ENCODE results near the gene CCDC51.
A peak's percentile ranks its signal among the peaks of the same experiment; 100 is the strongest.

Gene CCDC51

DNA sequence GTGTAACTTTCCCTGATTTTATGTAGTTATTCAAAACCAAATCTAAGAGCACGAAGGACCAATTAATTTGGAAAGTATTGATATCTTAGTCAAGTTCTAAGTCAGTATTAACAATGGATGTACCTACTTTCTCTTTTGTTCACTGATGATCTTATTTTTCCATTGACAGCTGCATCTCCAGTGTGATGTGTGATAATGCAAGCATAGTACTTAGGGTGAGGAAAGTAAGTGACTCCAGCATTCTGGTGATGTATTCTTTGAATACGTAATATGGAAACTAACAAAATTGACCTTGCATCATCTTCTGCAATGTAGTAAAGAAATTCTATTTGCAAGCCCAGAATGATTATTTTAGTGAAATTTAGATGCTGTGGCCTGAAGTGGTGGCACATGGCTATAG is 45.5 kb downstream of the CCDC51 start:
- Histone ChIP-seq H4K8ac (ENCODE audit: low read depth, low read length) (no peak overlapping the region), H3K23ac (ENCODE audit: low read length) (no peak overlapping the region), H3K27me3 (ENCODE audit: insufficient read depth, low read length) (no peaks in the 10 kb centered on the region), H3K4ac (ENCODE audit: low read depth, low read length) (no peak overlapping the region), H3K4me1 (ENCODE audit: control insufficient read depth in 1 of 2, insufficient read depth in 2 of 2, low read length in 2 of 2) (no peaks in the 10 kb centered on the region), H3K4me2 (ENCODE audit: low read length) (no peak overlapping the region), H3K14ac (ENCODE audit: low read length) (no peak overlapping the region), H4K12ac (ENCODE audit: low read depth, low read length) (no peak overlapping the region), H3K18ac (ENCODE audit: low read length) (no peak overlapping the region), H4K91ac (ENCODE audit: low read depth, low read length) (no peak overlapping the region), H3K79me1 (ENCODE audit: low read length) (no peaks in the 10 kb centered on the region), H3K4me3 (ENCODE audit: low read depth, low read length) (no peak overlapping the region), H2BK12ac (ENCODE audit: low read length) (no peak overlapping the region), H3K79me2 (ENCODE audit: control insufficient read depth, insufficient read depth, low read length, poor library complexity) (no peaks in the 10 kb centered on the region), H2BK120ac (ENCODE audit: insufficient read depth, low read length, poor library complexity) (no peak overlapping the region), H2AK5ac (ENCODE audit: low read length) (no peak overlapping the region), H3K9ac (ENCODE audit: low read length) (no peak overlapping the region), H2AFZ (ENCODE audit: insufficient read depth, low read length, poor library complexity) (no peak overlapping the region), H3K9me3 (ENCODE audit: insufficient read depth, low read depth, low read length) (no peaks in the 10 kb centered on the region), H3K27ac (ENCODE audit: low read depth, low read length) (no peak overlapping the region), H3K36me3 (ENCODE audit: control insufficient read depth in 1 of 2, insufficient read depth in 2 of 2, low read length in 2 of 2) (no peaks in the 10 kb centered on the region), H2BK5ac (ENCODE audit: low read depth, low read length, poor library complexity) (no peak overlapping the region)
- WGBS (ENCODE audit: extremely low coverage, insufficient coverage, insufficient read length), result no CpG with 5 or more reads among the region's 2 CpGs
- DNase-seq, result peak in 1 of 2 donors; percentile 8

DNA sequence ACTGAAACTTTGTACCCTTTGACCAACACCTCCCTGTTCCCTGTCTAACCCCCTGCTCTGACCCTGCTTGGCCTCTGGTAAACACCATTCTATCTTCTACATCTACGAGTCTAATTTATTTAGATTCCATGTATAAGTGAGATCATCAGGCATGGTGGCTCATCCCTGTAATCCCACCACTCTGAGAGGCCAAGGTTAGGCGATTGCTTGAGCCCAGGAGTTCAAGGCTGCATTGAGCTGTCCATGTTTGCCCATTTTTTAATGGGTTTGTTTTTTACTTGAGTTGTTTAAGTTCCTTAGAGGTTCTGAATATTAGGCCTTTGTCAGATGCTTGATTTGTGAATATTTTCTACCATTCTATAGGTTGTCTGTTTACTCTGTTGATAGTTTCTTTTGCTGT is 51.0 kb downstream of the CCDC51 start:
- Histone ChIP-seq H3K9me3 (ENCODE audit: insufficient read depth, low read depth, low read length) (no peaks in the 10 kb centered on the region), H4K91ac (ENCODE audit: low read depth, low read length) (no peak overlapping the region), H3K4me3 (ENCODE audit: low read depth, low read length) (no peak overlapping the region), H3K27ac (ENCODE audit: low read depth, low read length) (no peak overlapping the region), H4K8ac (ENCODE audit: low read depth, low read length) (no peak overlapping the region), H3K9ac (ENCODE audit: low read length) (no peak overlapping the region), H3K27me3 (ENCODE audit: insufficient read depth, low read length) (no peaks in the 10 kb centered on the region), H3K4me2 (ENCODE audit: low read length) (no peak overlapping the region), H3K36me3 (ENCODE audit: control insufficient read depth in 1 of 2, insufficient read depth in 2 of 2, low read length in 2 of 2) (no peaks in the 10 kb centered on the region), H2BK120ac (ENCODE audit: insufficient read depth, low read length, poor library complexity) (no peak overlapping the region), H3K4ac (ENCODE audit: low read depth, low read length) (no peak overlapping the region), H2AK5ac (ENCODE audit: low read length) (no peak overlapping the region), H4K12ac (ENCODE audit: low read depth, low read length) (no peak overlapping the region), H3K18ac (ENCODE audit: low read length) (no peak overlapping the region), H2BK5ac (ENCODE audit: low read depth, low read length, poor library complexity) (no peak overlapping the region), H3K4me1 (ENCODE audit: control insufficient read depth in 1 of 2, insufficient read depth in 2 of 2, low read length in 2 of 2) (no peaks in the 10 kb centered on the region), H3K79me1 (ENCODE audit: low read length) (no peaks in the 10 kb centered on the region), H2BK12ac (ENCODE audit: low read length) (no peak overlapping the region), H2AFZ (ENCODE audit: insufficient read depth, low read length, poor library complexity) (no peak overlapping the region), H3K23ac (ENCODE audit: low read length) (no peak overlapping the region), H3K79me2 (ENCODE audit: control insufficient read depth, insufficient read depth, low read length, poor library complexity) (no peaks in the 10 kb centered on the region), H3K14ac (ENCODE audit: low read length) (no peak overlapping the region)
- no CpG with 5 or more reads among the region's 2 CpGs for WGBS (ENCODE audit: extremely low coverage, insufficient coverage, insufficient read length)
- DNase-seq, result no peak

DNA sequence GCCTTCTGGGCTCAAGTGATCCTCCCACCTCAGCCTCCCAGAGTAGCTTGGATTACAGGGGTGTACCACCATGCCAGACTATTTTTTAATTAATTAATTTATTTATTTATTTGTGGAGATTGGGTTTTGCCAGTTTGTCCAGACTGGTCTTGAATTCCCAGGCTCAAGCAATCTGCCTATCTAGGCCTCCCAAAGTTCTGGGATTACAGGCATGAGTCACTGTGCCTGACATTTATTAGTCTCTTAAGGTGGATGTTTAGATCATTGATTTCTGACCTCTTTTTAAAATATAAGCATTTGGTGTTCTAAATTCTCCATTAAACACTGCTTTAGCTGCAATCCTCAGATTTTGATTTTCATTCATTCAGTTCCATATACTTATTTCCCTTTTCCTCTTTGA is 52.3 kb downstream of the CCDC51 start:
- Histone ChIP-seq H2BK12ac (ENCODE audit: low read length) (no peak overlapping the region), H4K8ac (ENCODE audit: low read depth, low read length) (no peak overlapping the region), H3K36me3 (ENCODE audit: control insufficient read depth in 1 of 2, insufficient read depth in 2 of 2, low read length in 2 of 2) (no peaks in the 10 kb centered on the region), H2AK5ac (ENCODE audit: low read length) (no peak overlapping the region), H3K4me3 (ENCODE audit: low read depth, low read length) (no peak overlapping the region), H3K9ac (ENCODE audit: low read length) (no peak overlapping the region), H4K12ac (ENCODE audit: low read depth, low read length) (no peak overlapping the region), H4K91ac (ENCODE audit: low read depth, low read length) (no peak overlapping the region), H3K79me2 (ENCODE audit: control insufficient read depth, insufficient read depth, low read length, poor library complexity) (no peaks in the 10 kb centered on the region), H2BK5ac (ENCODE audit: low read depth, low read length, poor library complexity) (no peak overlapping the region), H3K27ac (ENCODE audit: low read depth, low read length) (no peak overlapping the region), H3K4me2 (ENCODE audit: low read length) (no peak overlapping the region), H2AFZ (ENCODE audit: insufficient read depth, low read length, poor library complexity) (no peak overlapping the region), H3K23ac (ENCODE audit: low read length) (no peak overlapping the region), H3K4ac (ENCODE audit: low read depth, low read length) (no peak overlapping the region), H3K18ac (ENCODE audit: low read length) (no peak overlapping the region), H3K14ac (ENCODE audit: low read length) (no peak overlapping the region), H3K9me3 (ENCODE audit: insufficient read depth, low read depth, low read length) (no peaks in the 10 kb centered on the region), H3K27me3 (ENCODE audit: insufficient read depth, low read length) (no peaks in the 10 kb centered on the region), H3K79me1 (ENCODE audit: low read length) (no peaks in the 10 kb centered on the region), H2BK120ac (ENCODE audit: insufficient read depth, low read length, poor library complexity) (no peak overlapping the region), H3K4me1 (ENCODE audit: control insufficient read depth in 1 of 2, insufficient read depth in 2 of 2, low read length in 2 of 2) (no peaks in the 10 kb centered on the region)
- no peak for DNase-seq
